ENCODE measurements around the gene RTN4RL2.

RTN4RL2 gene

GRCh38 chr11:57477507-57478189 is 17.3 kb downstream of the RTN4RL2 start:
- Histone ChIP-seq H3K4me3 (no peak overlapping the region), H3K9me3 (replicated peaks in 1 of 11) (no peaks in the 10 kb centered on the region), H3K9ac (peak overlapping the region in 3 of 11 experiments; percentile 14 to 81 (median 71); a peak in 1 of 22 replicates), H3K4me1 (peaks cover 41 to 97% (median 94%) of the 10 kb centered on the region in 10 experiments), H3K27me3 (peaks cover 0 to 17% (median 3%) of the 10 kb centered on the region in 11 experiments; a peak in 6 of 22 replicates), H3K36me3 (peaks cover 0 to 3% (median 0%) of the 10 kb centered on the region in 11 experiments; a peak in 1 of 22 replicates), H3K4me2 (peak overlapping the region in 9 of 11 experiments; percentile 90 to 98 (median 96); a peak in 19 of 22 replicates), H4K20me1 (no peaks in the 10 kb centered on the region), H3K27ac (peak overlapping the region in 1 of 11 experiments; percentile 88; a peak in 2 of 22 replicates)
- TF ChIP-seq Cebpa-rat (IDR thresholded peaks at IDR 0.05): no peak

GRCh38 chr11:57479021-57479663 is 18.8 kb downstream of the RTN4RL2 start:
- Histone ChIP-seq H4K20me1 (peaks cover 0 to 2% (median 0%) of the 10 kb centered on the region in 11 experiments; a peak in 2 of 22 replicates), H3K4me3 (no peak overlapping the region), H3K4me1 (peaks cover 41 to 98% (median 91%) of the 10 kb centered on the region in 10 experiments), H3K36me3 (no peaks in the 10 kb centered on the region; a peak in 1 of 22 replicates), H3K27ac (no peak overlapping the region; a peak in 1 of 22 replicates), H3K27me3 (peaks cover 0 to 21% (median 3%) of the 10 kb centered on the region in 11 experiments; a peak in 6 of 22 replicates), H3K9me3 (replicated peaks in 1 of 11) (no peaks in the 10 kb centered on the region), H3K4me2 (peak overlapping the region in 8 of 11 experiments; percentile 14 to 98 (median 36); a peak in 14 of 22 replicates), H3K9ac (no peak overlapping the region; a peak in 1 of 22 replicates)
- no peak for TF ChIP-seq Cebpa-rat (IDR thresholded peaks at IDR 0.05)

GRCh38 chr11:57479911-57480310 is 19.6 kb downstream of the RTN4RL2 start:
- peak overlapping the region in 8 of 11 experiments; percentile 10 to 98 (median 53); a peak in 9 of 22 replicates for H3K4me2 ChIP-seq
- H3K9ac ChIP-seq: no peak overlapping the region
- peaks cover 0 to 3% (median 2%) of the 10 kb centered on the region in 11 experiments; a peak in 9 of 22 replicates for H3K36me3 ChIP-seq
- H3K4me3 ChIP-seq: no peak overlapping the region
- no peaks in the 10 kb centered on the region for H3K9me3 ChIP-seq (replicated peaks in 1 of 11)
- H3K27me3 ChIP-seq: peaks cover 0 to 21% (median 3%) of the 10 kb centered on the region in 11 experiments; a peak in 6 of 22 replicates
- H4K20me1 ChIP-seq: peaks cover 0 to 8% (median 0%) of the 10 kb centered on the region in 11 experiments; a peak in 3 of 22 replicates
- H3K27ac ChIP-seq: no peak overlapping the region
- H3K4me1 ChIP-seq: peaks cover 41 to 98% (median 91%) of the 10 kb centered on the region in 10 experiments
- TF ChIP-seq Cebpa-rat (IDR thresholded peaks at IDR 0.05): no peak

GRCh38 chr11:57480409-57481137 is 20.2 kb downstream of the RTN4RL2 start:
- H3K9ac ChIP-seq: no peak overlapping the region
- H4K20me1 ChIP-seq: peaks cover 0 to 12% (median 0%) of the 10 kb centered on the region in 11 experiments; a peak in 3 of 22 replicates
- no peaks in the 10 kb centered on the region for H3K9me3 ChIP-seq (replicated peaks in 1 of 11)
- H3K4me2 ChIP-seq: peak overlapping the region in 8 of 11 experiments; percentile 10 to 96 (median 57); a peak in 12 of 22 replicates
- H3K27ac ChIP-seq: peak overlapping the region in 2 of 11 experiments; percentile 57 to 64; a peak in 5 of 22 replicates
- TF ChIP-seq Cebpa-rat (IDR thresholded peaks at IDR 0.05): no peak
- peaks cover 0 to 9% (median 8%) of the 10 kb centered on the region in 11 experiments; a peak in 12 of 22 replicates for H3K36me3 ChIP-seq
- no peak overlapping the region for H3K4me3 ChIP-seq
- H3K27me3 ChIP-seq: peaks cover 0 to 21% (median 3%) of the 10 kb centered on the region in 11 experiments; a peak in 6 of 22 replicates
- peaks cover 41 to 98% (median 91%) of the 10 kb centered on the region in 10 experiments for H3K4me1 ChIP-seq

GRCh38 chr11:57481315-57481714 is 21.0 kb downstream of the RTN4RL2 start:
- H3K4me2 ChIP-seq: peak overlapping the region in 10 of 11 experiments; percentile 83 to 99 (median 97); a peak in 18 of 22 replicates
- H3K4me1 ChIP-seq: peaks cover 40 to 98% (median 91%) of the 10 kb centered on the region in 10 experiments
- H3K9ac ChIP-seq: peak overlapping the region in 3 of 11 experiments; percentile 79 to 86 (median 81); a peak in 5 of 22 replicates
- H3K36me3 ChIP-seq: peaks cover 0 to 16% (median 15%) of the 10 kb centered on the region in 11 experiments; a peak in 13 of 22 replicates
- no peak for TF ChIP-seq Cebpa-rat (IDR thresholded peaks at IDR 0.05)
- peaks cover 0 to 12% (median 0%) of the 10 kb centered on the region in 11 experiments; a peak in 3 of 22 replicates for H4K20me1 ChIP-seq
- H3K27ac ChIP-seq: peak overlapping the region in 6 of 11 experiments; percentile 82 to 94 (median 90); a peak in 9 of 22 replicates
- peak overlapping the region in 1 of 10 experiments; percentile 65; a peak in 3 of 20 replicates for H3K4me3 ChIP-seq
- no peaks in the 10 kb centered on the region for H3K9me3 ChIP-seq (replicated peaks in 1 of 11)
- H3K27me3 ChIP-seq: peaks cover 0 to 18% (median 0%) of the 10 kb centered on the region in 11 experiments; a peak in 6 of 22 replicates

GRCh38 chr11:57481915-57482781 is 21.8 kb downstream of the RTN4RL2 start:
- Histone ChIP-seq H3K4me2 (peak overlapping the region; percentile 83 to 99 (median 97)), H3K9me3 (replicated peaks in 1 of 11) (no peaks in the 10 kb centered on the region), H3K27ac (peak overlapping the region in 10 of 11 experiments; percentile 38 to 94 (median 84); a peak in 18 of 22 replicates), H3K4me1 (peaks cover 40 to 98% (median 83%) of the 10 kb centered on the region in 10 experiments), H3K9ac (peak overlapping the region; percentile 66 to 89 (median 79); a peak in 21 of 22 replicates), H4K20me1 (peaks cover 0 to 12% (median 0%) of the 10 kb centered on the region in 11 experiments; a peak in 3 of 22 replicates), H3K27me3 (peaks cover 0 to 18% (median 0%) of the 10 kb centered on the region in 11 experiments; a peak in 4 of 22 replicates), H3K4me3 (peak overlapping the region; percentile 50 to 70 (median 60)), H3K36me3 (peaks cover 2 to 22% (median 19%) of the 10 kb centered on the region in 11 experiments; a peak in 17 of 22 replicates)
- no peak for TF ChIP-seq Cebpa-rat (IDR thresholded peaks at IDR 0.05)

Measured in BLaER1 treated with 17β-estradiol and CSF1 and Interleukin-3, amounts not matched to agents 10 nM and 100 nM (cell line).